Neural progenitor cell (in vitro differentiated cells): ENCODE results near the gene ZNF615. TPM values are rescaled to one million over a fixed set of nuclear protein-coding genes. Genes with fewer than 3 reads are reported as not detected.
"Not testable (repeated sequence)": the region's sequence is repeated elsewhere in the genome, so short reads cannot be mapped to it uniquely, and the experiment has no call there.

Source experiments
- DNase-seq: peaks from one replicate; pipeline ENCODE4 v3.0.0-alpha.2; 2016; ENCODE audit warnings: low spot score
- H2AFZ ChIP-seq: fragments of 200-600 bp; sonication (generic); replicated peaks from 2 replicates; pipeline ENCODE4 v1.6.1; 2016; ENCODE audit warnings: antibody characterized with exemption
- H3F3A ChIP-seq: fragments of 200-600 bp; sonication (generic); 2 replicates; pipeline ENCODE4 v1.6.1; 2016; ENCODE audit warnings: antibody characterized with exemption, low read depth
- H3K27ac ChIP-seq: fragments of 200-600 bp; sonication (generic); 2 replicates; pipeline ENCODE4 v1.5.1; 2016; ENCODE audit warnings: mild to moderate bottlenecking
- H3K27me3 ChIP-seq: fragments of 200-600 bp; sonication (generic); 2 replicates; pipeline ENCODE4 v1.6.1; 2016; ENCODE audit warnings: mild to moderate bottlenecking, moderate library complexity
- H3K36me3 ChIP-seq: fragments of 200-600 bp; sonication (generic); 2 replicates; pipeline ENCODE4 v1.5.1; 2016
- H3K4me1 ChIP-seq: fragments of 200-600 bp; sonication (generic); 2 replicates; pipeline ENCODE4 v1.6.1; 2016; ENCODE audit warnings: mixed run types
- H3K4me2 ChIP-seq: fragments of 200-600 bp; sonication (generic); 2 replicates; pipeline ENCODE4 v1.6.1; 2016
- H3K4me3 ChIP-seq: fragments of 200-600 bp; sonication (generic); 2 replicates; pipeline ENCODE4 v1.5.1; 2016
- H3K79me2 ChIP-seq: fragments of 200-600 bp; sonication (generic); 2 replicates; pipeline ENCODE4 v1.6.1; 2016; ENCODE audit warnings: low read depth
- H3K9ac ChIP-seq: fragments of 200-600 bp; sonication (generic); 2 replicates; pipeline ENCODE4 v1.6.1; 2016
- H3K9me3 ChIP-seq: fragments of 200-600 bp; sonication (generic); 2 replicates; pipeline ENCODE4 v1.5.1; 2016; ENCODE audit warnings: low read depth
- H4K20me1 ChIP-seq: fragments of 200-600 bp; sonication (generic); 2 replicates; pipeline ENCODE4 v1.6.1; 2016; ENCODE audit warnings: low read depth
- H3K27ac Mint-ChIP-seq: 3 replicates; pipeline ENCODE4 v1.8.0; 2021; ENCODE audit warnings: mixed read lengths
- H3K27me3 Mint-ChIP-seq: 2 replicates; pipeline ENCODE4 v1.8.0; 2022; ENCODE audit warnings: low read depth, mild to moderate bottlenecking, inconsistent platforms, moderate library complexity, mixed read lengths; ENCODE audit not compliant: insufficient read depth
- H3K36me3 Mint-ChIP-seq: 3 replicates; pipeline ENCODE4 v1.8.0; 2021; ENCODE audit warnings: mixed read lengths
- H3K4me1 Mint-ChIP-seq: 3 replicates; pipeline ENCODE4 v1.8.0; 2021; ENCODE audit warnings: mixed read lengths
- H3K4me3 Mint-ChIP-seq: 3 replicates; pipeline ENCODE4 v1.8.0; 2021; ENCODE audit warnings: mild to moderate bottlenecking, moderate library complexity, mixed read lengths
- H3K9me3 Mint-ChIP-seq: 3 replicates; pipeline ENCODE4 v1.8.0; 2020; ENCODE audit warnings: mixed read lengths
- EZH2 ChIP-seq: fragments of 200-600 bp; sonication (generic); IDR thresholded peaks from 2 replicates; pipeline ENCODE4 v1.6.1; 2017; ENCODE audit warnings: antibody characterized with exemption, mild to moderate bottlenecking, moderate library complexity
- EZH2phosphoT487 ChIP-seq: fragments of 200-600 bp; sonication (generic); IDR thresholded peaks from 2 replicates; pipeline ENCODE4 v1.6.1; 2017; ENCODE audit warnings: antibody characterized with exemption
- total RNA-seq: library from RNA; depleted of rRNA; stranded (reverse); fragments of >200 nt; gene quantifications from 2 replicates; pipeline ENCODE4 v1.2.3, GENCODE V29; 2015; ENCODE audit warnings: low replicate concordance
- TF ChIP-seq, protein P1 (sequence below): fragments of 200-600 bp; sonication (generic); IDR thresholded peaks from 2 replicates; pipeline ENCODE4 v1.5.1; 2017; ENCODE audit warnings: antibody characterized with exemption, mild to moderate bottlenecking

The ZNF615 gene
- total RNA-seq, 1 donor from 2014 or later, result 31.4 TPM

DNA sequence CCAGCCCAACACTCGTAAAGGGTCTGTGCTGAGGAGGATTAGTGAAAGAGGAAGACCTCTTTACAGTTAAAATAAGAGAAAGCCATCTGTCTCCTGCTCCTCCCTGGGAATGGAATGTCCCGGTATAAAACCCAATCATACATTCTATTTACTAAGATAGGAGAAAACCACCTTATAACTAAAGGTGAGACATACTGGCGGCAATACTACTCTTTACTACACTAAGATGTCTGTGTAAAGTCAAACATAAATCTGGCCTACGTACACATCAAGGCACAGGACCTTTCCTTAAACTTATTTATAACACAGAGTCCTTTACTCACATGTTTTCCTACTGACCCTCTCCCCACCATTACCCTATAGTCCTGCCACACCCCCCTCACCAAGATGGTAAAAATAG, 24.6 kb downstream of the ZNF615 start:
- Histone ChIP-seq H3K4me3 (no peak overlapping the region), H3K4me1 (no peaks in the 10 kb centered on the region), H3K27ac (no peak overlapping the region), H3K79me2 (peaks cover 16% of the 10 kb centered on the region), H3K27me3 (no peaks in the 10 kb centered on the region), H3K9me3 (no peaks in the 10 kb centered on the region), H3F3A (no peaks in the 10 kb centered on the region), H3K36me3 (no peaks in the 10 kb centered on the region), H3K9ac (no peak overlapping the region), H4K20me1 (no peaks in the 10 kb centered on the region), H2AFZ (no peak overlapping the region), H3K4me2 (no peak overlapping the region)
- H3K27me3 Mint-ChIP-seq, result peaks cover 11% of the 10 kb centered on the region
- no peak overlapping the region for H3K27ac Mint-ChIP-seq
- peaks cover 60% of the 10 kb centered on the region for H3K9me3 Mint-ChIP-seq
- no peak for DNase-seq
- peaks cover 31% of the 10 kb centered on the region for H3K36me3 Mint-ChIP-seq
- peaks cover 3% of the 10 kb centered on the region for H3K4me1 Mint-ChIP-seq
- no peak for TF ChIP-seq EZH2
- TF ChIP-seq EZH2phosphoT487, result no peak
- H3K4me3 Mint-ChIP-seq, result no peak overlapping the region

DNA sequence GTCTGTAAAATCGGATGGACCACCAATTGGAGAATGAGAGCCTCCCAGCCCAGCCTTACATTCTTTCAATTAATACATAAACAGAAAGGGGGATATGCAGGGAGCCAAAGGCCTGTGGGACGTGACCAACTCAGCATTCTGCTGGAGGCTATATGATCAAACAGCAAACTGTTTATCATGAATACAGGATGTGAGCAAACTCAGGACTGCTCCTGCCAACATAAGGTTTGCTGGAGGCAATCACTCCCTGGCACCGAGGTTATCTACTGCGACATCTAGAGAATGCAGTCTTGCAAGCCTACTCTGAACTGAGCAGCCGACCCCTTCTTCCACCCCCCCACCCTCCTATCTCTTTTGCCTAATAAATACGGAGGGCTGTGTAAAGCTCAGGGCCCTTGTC, 27.1 kb downstream of the ZNF615 start:
- H3F3A ChIP-seq, H3K4me3 Mint-ChIP-seq, H3K4me2 ChIP-seq, H3K4me3 ChIP-seq, H3K9ac ChIP-seq, H3K27me3 Mint-ChIP-seq, H3K27ac Mint-ChIP-seq, H3K4me1 Mint-ChIP-seq, DNase-seq, H3K4me1 ChIP-seq, H3K27me3 ChIP-seq, H3K36me3 ChIP-seq, H4K20me1 ChIP-seq, H3K9me3 ChIP-seq, H3K79me2 ChIP-seq, H3K27ac ChIP-seq, H2AFZ ChIP-seq: not testable (repeated sequence)
- Mint-ChIP-seq H3K9me3 (peaks cover 66% of the 10 kb centered on the region), H3K36me3 (peaks cover 37% of the 10 kb centered on the region)

DNA sequence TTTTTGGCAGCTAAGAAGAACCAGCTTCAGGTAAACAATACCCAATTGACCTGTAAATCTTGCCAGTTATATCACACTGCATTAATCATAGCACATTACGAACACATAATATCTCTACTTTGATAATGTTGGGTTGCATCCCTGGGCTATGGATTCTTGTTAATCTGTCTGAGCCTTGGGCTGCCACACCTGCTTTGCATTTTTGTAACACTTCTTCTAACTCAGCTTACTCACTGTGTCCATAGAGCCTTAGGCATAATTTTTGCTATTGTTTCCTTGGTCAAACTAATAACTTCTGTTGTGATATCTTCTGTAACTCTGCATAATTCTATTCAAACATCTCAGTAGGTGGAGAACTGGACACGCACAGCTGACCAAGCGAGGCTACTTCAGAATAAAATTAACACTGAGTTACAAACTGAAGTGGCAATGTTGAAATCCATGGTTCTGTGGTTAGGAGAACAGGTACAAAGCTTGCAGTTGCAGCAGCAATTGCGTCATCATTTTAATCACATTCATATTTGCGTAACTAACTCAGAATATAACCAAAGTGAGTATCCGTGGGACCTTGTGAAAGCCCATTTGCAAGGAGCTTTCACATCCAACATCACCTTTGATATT, 27.8 kb downstream of the ZNF615 start:
- Mint-ChIP-seq H3K27me3 (peaks cover 6% of the 10 kb centered on the region), H3K4me1 (no peaks in the 10 kb centered on the region), H3K4me3 (no peak overlapping the region), H3K27ac (no peak overlapping the region), H3K36me3 (peaks cover 37% of the 10 kb centered on the region), H3K9me3 (peaks cover 66% of the 10 kb centered on the region)
- Histone ChIP-seq H3K27me3 (no peaks in the 10 kb centered on the region), H3K9ac (no peak overlapping the region), H3K27ac (no peak overlapping the region), H2AFZ (no peak overlapping the region), H4K20me1 (no peaks in the 10 kb centered on the region), H3K36me3 (no peaks in the 10 kb centered on the region), H3K79me2 (peaks cover 2% of the 10 kb centered on the region), H3F3A (no peaks in the 10 kb centered on the region), H3K9me3 (no peaks in the 10 kb centered on the region), H3K4me2 (no peak overlapping the region), H3K4me1 (no peaks in the 10 kb centered on the region), H3K4me3 (no peak overlapping the region)
- no peak for DNase-seq
- TF ChIP-seq EZH2phosphoT487 (no peak), EZH2 (no peak)
- TF ChIP-seq, protein P1, sequence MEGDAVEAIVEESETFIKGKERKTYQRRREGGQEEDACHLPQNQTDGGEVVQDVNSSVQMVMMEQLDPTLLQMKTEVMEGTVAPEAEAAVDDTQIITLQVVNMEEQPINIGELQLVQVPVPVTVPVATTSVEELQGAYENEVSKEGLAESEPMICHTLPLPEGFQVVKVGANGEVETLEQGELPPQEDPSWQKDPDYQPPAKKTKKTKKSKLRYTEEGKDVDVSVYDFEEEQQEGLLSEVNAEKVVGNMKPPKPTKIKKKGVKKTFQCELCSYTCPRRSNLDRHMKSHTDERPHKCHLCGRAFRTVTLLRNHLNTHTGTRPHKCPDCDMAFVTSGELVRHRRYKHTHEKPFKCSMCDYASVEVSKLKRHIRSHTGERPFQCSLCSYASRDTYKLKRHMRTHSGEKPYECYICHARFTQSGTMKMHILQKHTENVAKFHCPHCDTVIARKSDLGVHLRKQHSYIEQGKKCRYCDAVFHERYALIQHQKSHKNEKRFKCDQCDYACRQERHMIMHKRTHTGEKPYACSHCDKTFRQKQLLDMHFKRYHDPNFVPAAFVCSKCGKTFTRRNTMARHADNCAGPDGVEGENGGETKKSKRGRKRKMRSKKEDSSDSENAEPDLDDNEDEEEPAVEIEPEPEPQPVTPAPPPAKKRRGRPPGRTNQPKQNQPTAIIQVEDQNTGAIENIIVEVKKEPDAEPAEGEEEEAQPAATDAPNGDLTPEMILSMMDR, result no peak

DNA sequence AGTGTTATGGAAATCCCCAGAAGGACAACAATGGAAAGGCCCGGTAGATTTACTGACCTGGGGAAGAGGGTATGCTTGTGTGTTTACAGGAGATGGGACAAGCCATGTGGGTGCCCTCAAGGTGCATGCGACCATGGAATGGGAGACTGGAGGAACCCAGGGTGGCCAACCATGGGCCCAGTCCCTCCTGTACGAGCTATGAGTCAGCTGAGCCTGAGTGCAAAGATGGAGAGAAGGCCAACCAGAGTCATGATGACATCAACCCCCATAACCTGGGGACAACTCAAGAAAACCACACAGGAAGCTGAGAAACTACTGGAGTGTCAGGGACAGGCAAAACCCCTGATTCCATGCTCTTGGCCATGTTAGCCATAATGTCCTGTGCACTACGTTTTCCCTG, 29.1 kb downstream of the ZNF615 start:
- Mint-ChIP-seq H3K27me3 (peaks cover 6% of the 10 kb centered on the region), H3K9me3 (peaks cover 69% of the 10 kb centered on the region), H3K36me3 (peaks cover 45% of the 10 kb centered on the region), H3K4me1 (no peaks in the 10 kb centered on the region), H3K27ac (no peak overlapping the region), H3K4me3 (no peak overlapping the region)
- no peaks in the 10 kb centered on the region for H3K9me3 ChIP-seq
- no peak for DNase-seq
- no peak overlapping the region for H3K9ac ChIP-seq
- no peaks in the 10 kb centered on the region for H3F3A ChIP-seq
- H3K27ac ChIP-seq, result no peak overlapping the region
- no peak overlapping the region for H3K4me3 ChIP-seq
- no peak for TF ChIP-seq EZH2phosphoT487
- TF ChIP-seq, protein P1, result no peak
- TF ChIP-seq EZH2, result no peak
- no peak overlapping the region for H2AFZ ChIP-seq
- H3K4me1 ChIP-seq, result no peaks in the 10 kb centered on the region
- peaks cover under 1% of the 10 kb centered on the region for H3K36me3 ChIP-seq
- no peak overlapping the region for H3K4me2 ChIP-seq
- H3K79me2 ChIP-seq, result no peaks in the 10 kb centered on the region
- no peaks in the 10 kb centered on the region for H4K20me1 ChIP-seq
- no peaks in the 10 kb centered on the region for H3K27me3 ChIP-seq
